Mesenchymal stem cell (in vitro differentiated cells and primary cell): ENCODE results near the gene ZNF574.

Source experiments
- DNase-seq: peaks from one replicate; pipeline ENCODE4 v3.0.0-alpha.2; 2013
- H2AFZ ChIP-seq: one replicate; pipeline ENCODE4 v1.6.1; 2013; ENCODE audit warnings: low read depth, mild to moderate bottlenecking, control low read depth, inconsistent platforms, low read length, moderate library complexity
- H2AK5ac ChIP-seq: 2 replicates; pipeline ENCODE4 v1.6.1; 2013; ENCODE audit warnings: low read length, moderate library complexity, mild to moderate bottlenecking, inconsistent platforms; ENCODE audit not compliant: severe bottlenecking
- H2BK120ac ChIP-seq: one replicate; pipeline ENCODE4 v1.6.1; 2013; ENCODE audit warnings: low read depth, mild to moderate bottlenecking, inconsistent platforms, low read length, moderate library complexity
- H2BK12ac ChIP-seq, 2 experiments: one replicate each; pipeline ENCODE4 v1.6.1; 2013; ENCODE audit warnings: inconsistent platforms in 2 of 2, low read length in 2 of 2, mild to moderate bottlenecking in 2 of 2, moderate library complexity in 2 of 2, control low read depth in 1 of 2
- H2BK15ac ChIP-seq: one replicate; pipeline ENCODE4 v1.6.1; 2013; ENCODE audit warnings: mild to moderate bottlenecking, low read depth, inconsistent platforms; ENCODE audit not compliant: poor library complexity, severe bottlenecking
- H2BK5ac ChIP-seq: 2 replicates; pipeline ENCODE4 v1.6.1; 2013; ENCODE audit warnings: low read depth, mild to moderate bottlenecking, low read length, control low read depth, inconsistent platforms; ENCODE audit not compliant: poor library complexity, severe bottlenecking
- H3K14ac ChIP-seq, 2 experiments: one replicate each; pipeline ENCODE4 v1.6.1; 2013; ENCODE audit warnings: inconsistent platforms in 2 of 2, low read length in 2 of 2, control low read depth in 1 of 2, mild to moderate bottlenecking in 1 of 2, moderate library complexity in 1 of 2
- H3K18ac ChIP-seq, 2 experiments: one replicate each; pipeline ENCODE4 v1.6.1; 2013; ENCODE audit warnings: inconsistent platforms in 2 of 2, low read length in 2 of 2, control low read depth in 1 of 2, low read depth in 1 of 2, mild to moderate bottlenecking in 1 of 2
- H3K23ac ChIP-seq, 2 experiments: one replicate each; pipeline ENCODE4 v1.6.1; 2013; ENCODE audit warnings: inconsistent platforms in 2 of 2, low read length in 2 of 2, mild to moderate bottlenecking in 2 of 2, moderate library complexity in 2 of 2, control low read depth in 1 of 2
- H3K27ac ChIP-seq: 2 replicates; pipeline ENCODE4 v1.5.1; 2013; ENCODE audit warnings: mild to moderate bottlenecking, moderate library complexity, low read length, control low read depth, inconsistent platforms; ENCODE audit not compliant: poor library complexity, severe bottlenecking
- H3K27me3 ChIP-seq, 2 experiments: 2 replicates each; pipeline versions ENCODE4 v1.6.1 to v1.7.0; 2013; ENCODE audit warnings: low read length in 2 of 2, mild to moderate bottlenecking in 2 of 2, moderate library complexity in 2 of 2, control low read depth in 1 of 2, inconsistent platforms in 1 of 2; ENCODE audit not compliant: control insufficient read depth in 1 of 2, insufficient read depth in 1 of 2
- H3K36me3 ChIP-seq, 2 experiments: 2 replicates each; pipeline versions ENCODE4 v1.6.1 to v1.7.0; 2013; ENCODE audit warnings: low read length in 2 of 2, control low read depth in 1 of 2, inconsistent platforms in 1 of 2, low read depth in 1 of 2, mild to moderate bottlenecking in 1 of 2; ENCODE audit not compliant: insufficient read depth in 2 of 2, control insufficient read depth in 1 of 2
- H3K4ac ChIP-seq, 2 experiments: one replicate each; pipeline ENCODE4 v1.6.1; 2013; ENCODE audit warnings: inconsistent platforms in 2 of 2, low read length in 2 of 2, mild to moderate bottlenecking in 2 of 2, moderate library complexity in 2 of 2, control low read depth in 1 of 2, low read depth in 1 of 2
- H3K4me1 ChIP-seq: 2 replicates; pipeline ENCODE4 v1.6.1; 2013; ENCODE audit warnings: low read depth, low read length, control low read depth; ENCODE audit not compliant: control insufficient read depth, insufficient read depth
- H3K4me2 ChIP-seq: 2 replicates; pipeline ENCODE4 v1.6.1; 2013; ENCODE audit warnings: low read length, mild to moderate bottlenecking, inconsistent platforms; ENCODE audit not compliant: poor library complexity, severe bottlenecking
- H3K4me3 ChIP-seq, 2 experiments: 2 replicates each; pipeline versions ENCODE4 v1.5.1 to v1.7.0; 2013; ENCODE audit warnings: low read length in 2 of 2, mild to moderate bottlenecking in 2 of 2, control low read depth in 1 of 2, low read depth in 1 of 2; ENCODE audit not compliant: insufficient read depth in 1 of 2
- H3K79me1 ChIP-seq: replicated peaks from 2 replicates; pipeline ENCODE4 v1.6.1; 2013; ENCODE audit warnings: mild to moderate bottlenecking, control low read depth, low read length, inconsistent platforms; ENCODE audit not compliant: poor library complexity, severe bottlenecking
- H3K9ac ChIP-seq: 2 replicates; pipeline ENCODE4 v1.7.0; 2013; ENCODE audit warnings: mild to moderate bottlenecking, low read length, moderate library complexity
- H3K9me3 ChIP-seq: 2 replicates; pipeline ENCODE4 v1.7.0; 2013; ENCODE audit warnings: mild to moderate bottlenecking, low read length; ENCODE audit not compliant: control insufficient read depth
- H4K8ac ChIP-seq: one replicate; pipeline ENCODE4 v1.6.1; 2013; ENCODE audit warnings: inconsistent platforms, mild to moderate bottlenecking, low read length, moderate library complexity
- H4K91ac ChIP-seq: one replicate; pipeline ENCODE4 v1.6.1; 2013; ENCODE audit warnings: mild to moderate bottlenecking, low read length, inconsistent platforms
- WGBS: methylation state at CpG from one replicate; pipeline ENCODE4 v1.1.7; 2013; ENCODE audit warnings: mixed read lengths; 5-methylcytosine and 5-hydroxymethylcytosine counted together

Gene ZNF574

DNA sequence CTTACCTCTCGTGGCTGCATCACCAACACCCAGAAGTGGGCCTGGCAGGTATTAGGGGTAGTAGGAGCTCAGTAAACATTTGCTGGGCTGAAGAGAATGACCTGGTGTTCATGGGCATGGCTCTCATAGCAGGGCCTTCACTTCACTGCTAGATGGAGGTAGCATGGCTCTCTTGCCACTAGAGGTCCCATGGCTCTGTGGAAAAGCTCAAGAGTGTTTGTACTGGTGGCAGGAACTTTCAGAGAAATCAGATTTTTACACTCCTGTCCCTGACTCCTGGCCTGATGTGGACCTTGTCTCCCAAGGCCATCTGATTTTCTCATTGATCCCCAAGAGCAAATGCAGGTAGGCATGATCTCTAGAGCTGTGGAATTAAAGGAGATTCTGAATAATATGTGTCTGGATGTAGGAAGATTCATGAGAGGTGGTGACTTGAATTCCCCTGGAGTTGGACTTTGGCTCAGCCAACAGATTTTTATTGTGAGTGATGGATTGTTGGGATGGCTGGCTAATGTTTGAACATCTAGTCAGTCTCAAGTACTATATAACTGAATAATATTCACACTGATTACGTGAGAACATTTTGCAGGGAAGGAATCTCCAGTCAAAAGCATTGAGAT is 5.7 kb downstream of the ZNF574 start:
- no peaks in the 10 kb centered on the region for H3K9me3 ChIP-seq
- H4K8ac ChIP-seq, result no peak overlapping the region
- H3K4me1 ChIP-seq, result peaks cover 27% of the 10 kb centered on the region
- H2AK5ac ChIP-seq, result no peak overlapping the region
- H2BK15ac ChIP-seq, result no peak overlapping the region
- H2BK120ac ChIP-seq, result no peak overlapping the region
- H2AFZ ChIP-seq, result no peak overlapping the region
- H2BK5ac ChIP-seq, result no peak overlapping the region
- H3K36me3 ChIP-seq, result peaks cover 38 to 46% of the 10 kb centered on the region in 2 experiments
- no peak overlapping the region for H2BK12ac ChIP-seq
- no peak overlapping the region for H3K4ac ChIP-seq
- H3K27ac ChIP-seq, result no peak overlapping the region
- H3K18ac ChIP-seq, result no peak overlapping the region
- no peak overlapping the region for H3K4me2 ChIP-seq
- H3K79me1 ChIP-seq, result peaks cover 28% of the 10 kb centered on the region
- no peak overlapping the region for H3K14ac ChIP-seq
- WGBS, result 97% methylated on average over 2 of the region's 2 CpGs
- peak overlapping the region; percentile 2 for H3K9ac ChIP-seq
- no peak overlapping the region for H3K4me3 ChIP-seq
- DNase-seq, result peak; percentile 69
- H4K91ac ChIP-seq, result no peak overlapping the region
- H3K23ac ChIP-seq, result no peak overlapping the region
- no peaks in the 10 kb centered on the region for H3K27me3 ChIP-seq

DNA sequence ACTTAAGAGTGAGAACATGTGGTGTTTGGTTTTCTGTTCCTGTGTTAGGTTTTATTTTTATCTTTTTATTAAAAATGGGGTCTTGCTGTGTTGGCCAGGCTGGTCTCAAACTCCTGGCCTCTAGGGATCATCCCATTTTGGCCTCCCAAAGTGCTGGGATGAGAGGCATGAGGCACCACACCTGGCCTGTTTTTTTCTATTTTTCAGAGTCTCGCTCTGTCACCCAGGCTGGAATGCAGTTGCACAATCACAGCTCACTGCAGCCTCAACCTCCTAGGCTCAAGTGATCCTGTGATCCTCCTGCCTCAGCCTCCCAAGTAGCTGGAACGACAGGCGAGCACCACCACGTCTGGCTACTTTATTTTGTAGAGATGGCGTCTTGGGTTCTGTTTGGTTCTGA is 7.6 kb downstream of the ZNF574 start:
- Histone ChIP-seq H4K8ac (no peak overlapping the region), H3K4me2 (no peak overlapping the region), H3K27me3 (no peaks in the 10 kb centered on the region), H3K9me3 (no peaks in the 10 kb centered on the region), H3K79me1 (peaks cover 30% of the 10 kb centered on the region), H2AK5ac (no peak overlapping the region), H2BK12ac (no peak overlapping the region), H3K14ac (no peak overlapping the region), H3K23ac (no peak overlapping the region), H3K9ac (no peak overlapping the region), H3K4me1 (peaks cover 30% of the 10 kb centered on the region), H3K36me3 (peaks cover 37 to 43% of the 10 kb centered on the region in 2 experiments), H3K27ac (no peak overlapping the region), H3K4ac (no peak overlapping the region), H2BK120ac (no peak overlapping the region), H2BK15ac (no peak overlapping the region), H2BK5ac (no peak overlapping the region), H3K4me3 (no peak overlapping the region), H2AFZ (no peak overlapping the region), H3K18ac (no peak overlapping the region), H4K91ac (no peak overlapping the region)
- WGBS, result 100% methylated on average over 5 of the region's 5 CpGs
- no peak for DNase-seq

DNA sequence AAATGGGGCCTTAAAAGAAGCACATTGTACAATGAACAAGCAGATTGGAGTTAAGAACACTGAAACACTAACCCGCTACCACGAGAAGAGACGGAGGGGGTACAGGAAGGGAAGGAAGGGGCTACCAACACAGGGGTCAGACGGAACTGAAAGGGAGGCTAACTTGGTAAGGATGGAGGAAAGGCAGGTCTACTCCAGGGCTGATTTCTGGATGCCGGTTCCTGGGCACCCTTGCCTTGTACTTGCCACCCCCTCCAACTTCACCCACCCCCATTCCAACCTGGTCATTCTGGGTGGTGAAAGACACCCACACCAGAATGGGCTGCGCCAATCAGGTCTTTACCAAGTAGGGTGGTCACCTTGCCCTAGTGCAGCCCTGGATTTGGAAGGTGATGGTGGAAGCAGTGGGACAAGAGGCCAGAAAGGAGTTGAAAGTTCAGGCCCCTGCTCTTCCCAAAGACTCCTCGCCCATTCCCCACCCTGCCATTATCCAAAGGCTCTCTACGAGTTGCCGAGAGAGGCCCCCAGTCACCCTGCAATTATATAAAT is 10.3 kb downstream of the ZNF574 start:
- Histone ChIP-seq H3K79me1 (peaks cover 13% of the 10 kb centered on the region), H2BK15ac (no peak overlapping the region), H4K8ac (no peak overlapping the region), H3K27me3 (no peaks in the 10 kb centered on the region), H3K4ac (no peak overlapping the region), H3K18ac (no peak overlapping the region), H3K4me1 (peaks cover 24% of the 10 kb centered on the region), H3K36me3 (peaks cover 12 to 20% of the 10 kb centered on the region in 2 experiments), H2BK5ac (no peak overlapping the region), H2BK120ac (no peak overlapping the region), H2AFZ (no peak overlapping the region), H2BK12ac (no peak overlapping the region), H3K4me2 (no peak overlapping the region), H3K9me3 (no peaks in the 10 kb centered on the region), H3K9ac (no peak overlapping the region), H3K4me3 (no peak overlapping the region), H3K23ac (no peak overlapping the region), H3K27ac (no peak overlapping the region), H4K91ac (peak overlapping the region; percentile 65), H3K14ac (no peak overlapping the region), H2AK5ac (peak overlapping the region; percentile 44)
- no peak for DNase-seq
- 95% methylated on average over 8 of the region's 9 CpGs for WGBS

DNA sequence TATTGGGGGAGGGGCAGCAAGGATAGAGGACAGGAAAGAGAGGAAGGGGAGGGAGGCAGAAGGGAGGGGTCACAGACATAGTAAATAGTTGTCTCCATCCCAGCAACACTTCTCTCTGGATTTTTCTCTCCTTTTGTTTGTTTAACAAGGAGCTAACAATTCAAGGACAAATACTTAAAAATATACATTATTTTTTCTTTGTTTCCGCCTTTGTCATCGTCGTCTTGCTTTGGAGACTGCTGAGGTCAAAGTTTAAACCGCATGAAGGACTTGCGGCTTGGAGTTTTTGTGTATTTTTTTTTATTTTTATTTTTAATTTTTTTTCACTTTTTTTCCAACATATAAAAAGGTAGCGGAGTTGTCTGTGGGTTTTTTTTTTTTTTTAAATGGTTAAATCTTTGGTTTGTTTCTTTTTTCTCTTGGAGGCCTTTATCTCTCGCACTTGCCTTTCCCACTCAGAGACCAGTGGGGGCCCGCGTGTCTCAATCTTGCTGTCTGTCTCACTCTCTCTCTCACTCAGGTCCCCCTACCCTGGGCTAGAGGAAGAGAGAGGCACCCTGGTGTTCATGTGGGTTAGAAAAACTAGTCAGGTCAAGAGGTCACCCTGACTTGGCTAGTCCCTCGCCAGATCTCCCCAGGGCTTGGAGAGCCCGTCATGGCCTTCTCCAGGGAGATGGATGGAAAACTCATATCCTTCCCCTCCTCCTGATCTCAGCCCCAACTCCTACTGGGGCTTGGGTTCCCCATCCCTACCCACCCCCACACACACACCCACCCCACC is 11.0 kb downstream of the ZNF574 start:
- H3K4me1 ChIP-seq, result peaks cover 27% of the 10 kb centered on the region
- peak overlapping the region; percentile 92 for H2AK5ac ChIP-seq
- no peak overlapping the region for H3K9ac ChIP-seq
- H2BK120ac ChIP-seq, result no peak overlapping the region
- H3K4me3 ChIP-seq, result no peak overlapping the region
- no peaks in the 10 kb centered on the region for H3K9me3 ChIP-seq
- peak overlapping the region; percentile 23 for H2BK15ac ChIP-seq
- WGBS, result 67% methylated on average over 1 of the region's 11 CpGs
- no peaks in the 10 kb centered on the region for H3K27me3 ChIP-seq
- peaks cover 5 to 22% of the 10 kb centered on the region in 2 experiments for H3K36me3 ChIP-seq
- H3K4me2 ChIP-seq, result no peak overlapping the region
- no peak overlapping the region for H3K18ac ChIP-seq
- H2AFZ ChIP-seq, result no peak overlapping the region
- no peak overlapping the region for H3K14ac ChIP-seq
- peaks cover 11% of the 10 kb centered on the region for H3K79me1 ChIP-seq
- H3K27ac ChIP-seq, result no peak overlapping the region
- H4K91ac ChIP-seq, result no peak overlapping the region
- no peak overlapping the region for H2BK12ac ChIP-seq
- H3K23ac ChIP-seq, result no peak overlapping the region
- H2BK5ac ChIP-seq, result no peak overlapping the region
- no peak for DNase-seq
- H4K8ac ChIP-seq, result no peak overlapping the region
- H3K4ac ChIP-seq, result no peak overlapping the region
